HUES64 (cell line): ENCODE data around the gene RUNDC3A.

Source experiments
- H3K27ac ChIP-seq: 2 replicates; pipeline ENCODE4 v1.7.0; 2013; ENCODE audit warnings: low read depth, low read length, inconsistent platforms
- H3K27me3 ChIP-seq: 2 replicates; pipeline ENCODE4 v1.6.1; 2013; ENCODE audit warnings: mild to moderate bottlenecking, low read length; ENCODE audit not compliant: insufficient read depth
- H3K36me3 ChIP-seq: 2 replicates; pipeline ENCODE4 v1.6.1; 2013; ENCODE audit warnings: mild to moderate bottlenecking, low read length; ENCODE audit not compliant: insufficient read depth
- H3K4me1 ChIP-seq: 2 replicates; pipeline ENCODE4 v1.6.1; 2013; ENCODE audit warnings: mild to moderate bottlenecking, low read length, moderate library complexity; ENCODE audit not compliant: insufficient read depth
- H3K4me3 ChIP-seq: 2 replicates; pipeline ENCODE4 v1.5.1; 2013; ENCODE audit warnings: mild to moderate bottlenecking, low read length, moderate library complexity
- H3K9ac ChIP-seq: 2 replicates; pipeline ENCODE4 v1.6.1; 2013; ENCODE audit warnings: mild to moderate bottlenecking, low read depth, low read length
- H3K9me3 ChIP-seq: 2 replicates; pipeline ENCODE4 v1.6.1; 2013; ENCODE audit warnings: low read depth, low read length; ENCODE audit not compliant: insufficient read depth
- WGBS: fragments of 150-250, 120-280 bp; methylation state at CpG from one replicate; pipeline ENCODE4 v1.1.7; 2013; ENCODE audit warnings: missing lambda C conversion rate; 5-methylcytosine and 5-hydroxymethylcytosine counted together

The RUNDC3A gene

GRCh38 chr17:44287651-44288050 lies 20.8 kb upstream of the RUNDC3A start:
- Histone ChIP-seq H3K27ac (no peak overlapping the region), H3K36me3 (no peaks in the 10 kb centered on the region), H3K9me3 (no peaks in the 10 kb centered on the region), H3K9ac (no peak overlapping the region), H3K27me3 (no peaks in the 10 kb centered on the region), H3K4me3 (no peak overlapping the region), H3K4me1 (no peaks in the 10 kb centered on the region)
- WGBS = 83% methylated on average over 8 of the region's 8 CpGs

- no peak overlapping the region for H3K4me3 ChIP-seq
- no peaks in the 10 kb centered on the region for H3K36me3 ChIP-seq
- no peaks in the 10 kb centered on the region for H3K9me3 ChIP-seq
- no peaks in the 10 kb centered on the region for H3K27me3 ChIP-seq
- no peak overlapping the region for H3K9ac ChIP-seq
- no peaks in the 10 kb centered on the region for H3K4me1 ChIP-seq
- no peak overlapping the region for H3K27ac ChIP-seq
- WGBS = 91% methylated on average over 9 of the region's 9 CpGs
Observed at GRCh38 chr17:44293509-44294226, 14.7 kb upstream of the RUNDC3A start.

GRCh38 chr17:44297975-44298374 lies 10.4 kb upstream of the RUNDC3A start:
- Histone ChIP-seq H3K9me3 (no peaks in the 10 kb centered on the region), H3K36me3 (no peaks in the 10 kb centered on the region), H3K27ac (no peak overlapping the region), H3K9ac (no peak overlapping the region), H3K27me3 (no peaks in the 10 kb centered on the region), H3K4me1 (no peaks in the 10 kb centered on the region), H3K4me3 (no peak overlapping the region)
- 79% methylated on average over 3 of the region's 3 CpGs for WGBS

- H3K4me1 ChIP-seq = peaks cover 5% of the 10 kb centered on the region; the same call in 1 of the 2 replicates
- H3K36me3 ChIP-seq = no peaks in the 10 kb centered on the region
- peaks cover 6% of the 10 kb centered on the region; the same call in 1 of the 2 replicates for H3K27me3 ChIP-seq
- H3K9me3 ChIP-seq = no peaks in the 10 kb centered on the region
- H3K4me3 ChIP-seq = no peak overlapping the region
- H3K27ac ChIP-seq = no peak overlapping the region
- H3K9ac ChIP-seq = no peak overlapping the region
Observed at GRCh38 chr17:44304651-44305050, 3.8 kb upstream of the RUNDC3A start.

GRCh38 chr17:44307387-44308186 lies 814 bp upstream of the RUNDC3A start:
- 1% methylated on average over 22 of the region's 26 CpGs for WGBS
- H3K4me3 ChIP-seq = peak overlapping the region; percentile 53
- H3K9me3 ChIP-seq = no peaks in the 10 kb centered on the region
- peaks cover 7% of the 10 kb centered on the region; the same call in 1 of the 2 replicates for H3K4me1 ChIP-seq
- peak overlapping the region; percentile 5; the same call in 1 of the 2 replicates for H3K9ac ChIP-seq
- no peaks in the 10 kb centered on the region for H3K36me3 ChIP-seq
- H3K27ac ChIP-seq = peak overlapping the region; percentile 40; the same call in 1 of the 2 replicates
- peaks cover 6% of the 10 kb centered on the region; the same call in 1 of the 2 replicates for H3K27me3 ChIP-seq

GRCh38 chr17:44308865-44309264 lies 464 bp downstream of the RUNDC3A start:
- 5% methylated on average over 15 of the region's 15 CpGs for whole genome bisulfite sequencing
- Histone ChIP-seq H3K9ac (no peak overlapping the region), H3K36me3 (no peaks in the 10 kb centered on the region), H3K27me3 (peaks cover 13% of the 10 kb centered on the region), H3K9me3 (no peaks in the 10 kb centered on the region), H3K27ac (no peak overlapping the region), H3K4me3 (peak overlapping the region; percentile 53), H3K4me1 (peaks cover 7% of the 10 kb centered on the region; the same call in 1 of the 2 replicates)

- Histone ChIP-seq H3K36me3 (no peaks in the 10 kb centered on the region), H3K27ac (no peak overlapping the region), H3K4me1 (peaks cover 7% of the 10 kb centered on the region; the same call in 1 of the 2 replicates), H3K9ac (no peak overlapping the region), H3K9me3 (no peaks in the 10 kb centered on the region), H3K27me3 (peaks cover 19% of the 10 kb centered on the region), H3K4me3 (peak overlapping the region; percentile 53; the same call in 1 of the 2 replicates)
- WGBS = 61% methylated on average over 5 of the region's 5 CpGs
Observed at GRCh38 chr17:44309472-44309871, 1.1 kb downstream of the RUNDC3A start.

- no peaks in the 10 kb centered on the region for H3K36me3 ChIP-seq
- H3K9me3 ChIP-seq = no peaks in the 10 kb centered on the region
- peaks cover 26% of the 10 kb centered on the region for H3K27me3 ChIP-seq
- H3K4me3 ChIP-seq = no peak overlapping the region
- no peak overlapping the region for H3K9ac ChIP-seq
- WGBS = 96% methylated on average over 2 of the region's 2 CpGs
- H3K4me1 ChIP-seq = peaks cover 7% of the 10 kb centered on the region; the same call in 1 of the 2 replicates
- H3K27ac ChIP-seq = no peak overlapping the region
Observed at GRCh38 chr17:44310188-44310587, 1.8 kb downstream of the RUNDC3A start.

GRCh38 chr17:44310609-44311376 lies 2.4 kb downstream of the RUNDC3A start:
- no peak overlapping the region for H3K4me3 ChIP-seq
- no peaks in the 10 kb centered on the region for H3K9me3 ChIP-seq
- H3K9ac ChIP-seq = no peak overlapping the region
- no peak overlapping the region for H3K27ac ChIP-seq
- peaks cover 31% of the 10 kb centered on the region for H3K27me3 ChIP-seq
- H3K36me3 ChIP-seq = no peaks in the 10 kb centered on the region
- WGBS = 63% methylated on average over 10 of the region's 10 CpGs
- H3K4me1 ChIP-seq = peaks cover 7% of the 10 kb centered on the region; the same call in 1 of the 2 replicates

- Histone ChIP-seq H3K9ac (no peak overlapping the region), H3K4me3 (no peak overlapping the region), H3K27me3 (peaks cover 34% of the 10 kb centered on the region), H3K27ac (no peak overlapping the region), H3K9me3 (no peaks in the 10 kb centered on the region), H3K36me3 (no peaks in the 10 kb centered on the region), H3K4me1 (peaks cover 7% of the 10 kb centered on the region; the same call in 1 of the 2 replicates)
- 93% methylated on average over 3 of the region's 5 CpGs for WGBS
Observed at GRCh38 chr17:44311562-44312181, 3.3 kb downstream of the RUNDC3A start.
